Mononuclear cell (primary cell): Measurements from ENCODE around the gene SLC35G3. TPM values are rescaled to one million over a fixed set of nuclear protein-coding genes. Genes with fewer than 3 reads are reported as not detected.

Experiments
- total RNA-seq: library from RNA; depleted of rRNA; stranded (reverse); fragments of >200 nt; gene quantifications from one replicate; pipeline ENCODE4 v1.2.3, GENCODE V29; 2012

Gene SLC35G3
- total RNA-seq, 1 donor: not detected

Other genes starting within 250 kb of the SLC35G3 start
- 2.8 TPM for gene CCT6B, start 232.9 kb downstream of the SLC35G3 start, total RNA-seq
- gene ZNF830, start 232.9 kb downstream of the SLC35G3 start, total RNA-seq: 26.7 TPM
- gene LIG3, start 213.9 kb downstream of the SLC35G3 start, total RNA-seq: 29.5 TPM
- gene RFFL, start 130.7 kb downstream of the SLC35G3 start, total RNA-seq: 45.0 TPM
- 2.5 TPM for gene RAD51D, start 74.5 kb downstream of the SLC35G3 start, total RNA-seq
- not detected for gene FNDC8, start 72.8 kb downstream of the SLC35G3 start, total RNA-seq
- 8.3 TPM for gene NLE1, start 52.1 kb downstream of the SLC35G3 start, total RNA-seq
- 0.94 TPM for gene UNC45B, start 46.6 kb downstream of the SLC35G3 start, total RNA-seq
- 47.8 TPM for gene SLFN5, start 48.7 kb upstream of the SLC35G3 start, total RNA-seq
- 20.7 TPM for gene SLFN11, start 179.2 kb upstream of the SLC35G3 start, total RNA-seq
- gene SLFN12, start 238.1 kb upstream of the SLC35G3 start, total RNA-seq: 5.9 TPM